H9 (cell line): ENCODE data around the gene GET4. TPM values are rescaled to one million over a fixed set of nuclear protein-coding genes. Genes with fewer than 3 reads are reported as not detected.

Experiments used
- DNase-seq: peaks from one replicate; pipeline ENCODE4 v3.0.0-alpha.2; 2017
- H2AFZ ChIP-seq: one replicate; pipeline ENCODE4 v1.6.1; 2013; ENCODE audit warnings: mild to moderate bottlenecking, low read length, control low read depth, moderate library complexity
- H2AK5ac ChIP-seq: 2 replicates; pipeline ENCODE4 v1.6.1; 2013; ENCODE audit warnings: low read length, control low read depth, mixed read lengths; ENCODE audit not compliant: insufficient read length
- H2BK120ac ChIP-seq: one replicate; pipeline ENCODE4 v1.6.1; 2013; ENCODE audit warnings: low read depth, mild to moderate bottlenecking, low read length, control low read depth, inconsistent platforms; ENCODE audit not compliant: poor library complexity, severe bottlenecking
- H2BK12ac ChIP-seq: 2 replicates; pipeline ENCODE4 v1.6.1; 2013; ENCODE audit warnings: low read length, control low read depth, mixed read lengths, low read depth; ENCODE audit not compliant: insufficient read length
- H2BK15ac ChIP-seq: 2 replicates; pipeline ENCODE4 v1.6.1; 2013; ENCODE audit warnings: low read depth, low read length, control low read depth
- H2BK20ac ChIP-seq: one replicate; pipeline ENCODE4 v1.6.1; 2013; ENCODE audit warnings: low read depth, mild to moderate bottlenecking, low read length, control low read depth, inconsistent platforms; ENCODE audit not compliant: poor library complexity, severe bottlenecking
- H2BK5ac ChIP-seq: 2 replicates; pipeline ENCODE4 v1.6.1; 2013; ENCODE audit warnings: low read length, control low read depth, mixed read lengths; ENCODE audit not compliant: insufficient read length
- H3K14ac ChIP-seq: 2 replicates; pipeline ENCODE4 v1.6.1; 2013; ENCODE audit warnings: low read length, control low read depth; ENCODE audit not compliant: insufficient read depth
- H3K18ac ChIP-seq: 2 replicates; pipeline ENCODE4 v1.6.1; 2013; ENCODE audit warnings: low read depth, mild to moderate bottlenecking, mixed read lengths, low read length, control low read depth; ENCODE audit not compliant: insufficient read length
- H3K23ac ChIP-seq: 2 replicates; pipeline ENCODE4 v1.6.1; 2013; ENCODE audit warnings: low read length, control low read depth, mixed read lengths, low read depth; ENCODE audit not compliant: insufficient read length
- H3K23me2 ChIP-seq: 2 replicates; pipeline ENCODE4 v1.6.1; 2013; ENCODE audit warnings: low read depth, mild to moderate bottlenecking, mixed read lengths, low read length, control low read depth; ENCODE audit not compliant: insufficient read length, poor library complexity, severe bottlenecking
- H3K27ac ChIP-seq: 2 replicates; pipeline ENCODE4 v1.5.1; 2013; ENCODE audit warnings: low read length, control low read depth, mixed read lengths, low read depth; ENCODE audit not compliant: insufficient read length
- H3K27me3 ChIP-seq: 2 replicates; pipeline ENCODE4 v1.6.1; 2013; ENCODE audit warnings: low read length, control low read depth, inconsistent platforms; ENCODE audit not compliant: insufficient read depth
- H3K4ac ChIP-seq: 2 replicates; pipeline ENCODE4 v1.6.1; 2013; ENCODE audit warnings: low read depth, mild to moderate bottlenecking, control low read depth, inconsistent platforms, low read length, moderate library complexity
- H3K4me1 ChIP-seq: 2 replicates; pipeline ENCODE4 v1.6.1; 2013; ENCODE audit warnings: low read length, control low read depth, inconsistent platforms; ENCODE audit not compliant: insufficient read depth
- H3K4me2 ChIP-seq: 2 replicates; pipeline ENCODE4 v1.6.1; 2013; ENCODE audit warnings: low read length, control low read depth, mixed read lengths; ENCODE audit not compliant: insufficient read length, insufficient read depth
- H3K56ac ChIP-seq: 2 replicates; pipeline ENCODE4 v1.6.1; 2013; ENCODE audit warnings: low read depth, mild to moderate bottlenecking, mixed read lengths, low read length, control low read depth; ENCODE audit not compliant: insufficient read length
- H3K79me1 ChIP-seq: 2 replicates; pipeline ENCODE4 v1.6.1; 2013; ENCODE audit warnings: low read depth, mild to moderate bottlenecking, moderate library complexity, low read length, control low read depth, inconsistent platforms; ENCODE audit not compliant: insufficient read depth, poor library complexity, severe bottlenecking
- H3K79me2 ChIP-seq: 2 replicates; pipeline ENCODE4 v1.6.1; 2013; ENCODE audit warnings: low read length, control low read depth, inconsistent platforms; ENCODE audit not compliant: insufficient read depth
- H3K9ac ChIP-seq: 2 replicates; pipeline ENCODE4 v1.6.1; 2013; ENCODE audit warnings: low read length, control low read depth, mixed read lengths; ENCODE audit not compliant: insufficient read length; ENCODE audit errors: extremely low read depth
- H3K9me3 ChIP-seq: one replicate; pipeline ENCODE4 v1.6.1; 2013; ENCODE audit warnings: low read depth, low read length, inconsistent platforms; ENCODE audit not compliant: control insufficient read depth
- H3T11ph ChIP-seq: one replicate; pipeline ENCODE4 v1.6.1; 2013; ENCODE audit warnings: mild to moderate bottlenecking, low read length, control low read depth, inconsistent platforms
- H4K20me1 ChIP-seq: one replicate; pipeline ENCODE4 v1.6.1; 2013; ENCODE audit not compliant: control insufficient read depth, insufficient read length, insufficient read depth
- H4K5ac ChIP-seq: 2 replicates; pipeline ENCODE4 v1.6.1; 2013; ENCODE audit warnings: low read depth, mild to moderate bottlenecking, mixed read lengths, low read length, control low read depth; ENCODE audit not compliant: insufficient read length
- H4K8ac ChIP-seq: replicated peaks from 2 replicates; pipeline ENCODE4 v1.6.1; 2013; ENCODE audit warnings: low read length, control low read depth, mixed read lengths, low read depth; ENCODE audit not compliant: insufficient read length
- H4K91ac ChIP-seq: 2 replicates; pipeline ENCODE4 v1.6.1; 2013; ENCODE audit warnings: low read depth, mild to moderate bottlenecking, moderate library complexity, mixed read lengths, low read length, control low read depth; ENCODE audit not compliant: insufficient read length
- H3K27ac Mint-ChIP-seq, 3 experiments: 2 replicates in 2 of 3; 3 replicates in 1 of 3; pipeline ENCODE4 v1.8.0; 2020 to 2021; ENCODE audit warnings: mixed read lengths in 3 of 3, mild to moderate bottlenecking in 1 of 3, moderate library complexity in 1 of 3
- H3K27me3 Mint-ChIP-seq: 2 replicates; pipeline ENCODE4 v1.8.0; 2021; ENCODE audit warnings: low read depth, mild to moderate bottlenecking, moderate library complexity, mixed read lengths
- H3K36me3 Mint-ChIP-seq, 3 experiments: 2 replicates in 2 of 3; 3 replicates in 1 of 3; pipeline ENCODE4 v1.8.0; 2020 to 2021; ENCODE audit warnings: low read depth in 3 of 3, mixed read lengths in 3 of 3; ENCODE audit not compliant: insufficient read depth in 1 of 3
- H3K4me1 Mint-ChIP-seq, 2 experiments: 2 replicates each; pipeline ENCODE4 v1.8.0; 2020; ENCODE audit warnings: mixed read lengths in 2 of 2
- H3K4me3 Mint-ChIP-seq, 2 experiments: 2 replicates in 1 of 2; 3 replicates in 1 of 2; pipeline ENCODE4 v1.8.0; 2020 to 2021; ENCODE audit warnings: mild to moderate bottlenecking in 2 of 2, mixed read lengths in 2 of 2, moderate library complexity in 1 of 2
- H3K9me3 Mint-ChIP-seq, 2 experiments: 2 replicates in 1 of 2; 3 replicates in 1 of 2; pipeline ENCODE4 v1.8.0; 2020; ENCODE audit warnings: mild to moderate bottlenecking in 2 of 2, mixed read lengths in 2 of 2, moderate library complexity in 1 of 2
- WGBS: extraction: QIAGEN DNeasy Blood & Tissue Kit; methylation state at CpG from one replicate; pipeline ENCODE4 v1.1.7; 2013; ENCODE audit warnings: missing lambda C conversion rate, low lambda C conversion rate, mixed read lengths; ENCODE audit not compliant: insufficient read length; ENCODE audit errors: extremely low coverage; 5-methylcytosine and 5-hydroxymethylcytosine counted together
- total RNA-seq: library from RNA; stranded (reverse); gene quantifications from 2 replicates; pipeline ENCODE4 v1.2.1, GENCODE V29; 2021
- TF ChIP-seq, protein P1 (sequence below): fragments of 200-600 bp; sonication (generic); conservative IDR thresholded peaks from 3 replicates; pipeline ENCODE4 v1.8.0; 2021; ENCODE audit warnings: antibody characterized with exemption, mild to moderate bottlenecking

Gene GET4
- total RNA-seq, 1 experiment from 2014 or later: 70.2 TPM

DNA sequence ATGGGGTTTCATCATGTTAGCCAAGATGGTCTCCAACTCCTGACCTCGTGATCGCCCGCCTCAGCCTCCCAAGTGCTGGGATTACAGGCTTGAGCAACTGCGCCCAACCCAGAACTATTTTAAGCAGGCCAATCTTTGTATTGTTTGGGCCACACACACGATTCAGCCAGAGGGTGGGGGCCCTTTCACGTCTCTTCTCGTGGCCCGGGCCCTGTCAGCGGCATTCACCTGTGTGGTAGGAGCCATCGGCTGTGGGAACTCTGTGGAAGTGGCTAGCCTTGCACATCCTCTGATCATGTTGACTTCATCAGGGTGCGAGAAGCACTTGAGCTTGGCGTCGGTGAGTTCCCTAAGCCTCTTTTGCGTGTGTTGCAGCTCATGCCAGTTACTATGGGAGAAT is 27.2 kb upstream of the GET4 start:
- Histone ChIP-seq H3K4me1 (no peaks in the 10 kb centered on the region), H3K23me2 (peaks cover 3% of the 10 kb centered on the region), H2AK5ac (no peak overlapping the region), H3K27me3 (no peaks in the 10 kb centered on the region), H3K18ac (no peak overlapping the region), H3K23ac (no peak overlapping the region), H2AFZ (no peak overlapping the region), H2BK120ac (no peak overlapping the region), H2BK12ac (no peak overlapping the region), H3K27ac (no peak overlapping the region), H4K8ac (no peak overlapping the region), H3K9me3 (no peaks in the 10 kb centered on the region), H3K79me2 (no peaks in the 10 kb centered on the region; the same call in 1 of the 2 replicates), H4K20me1 (peaks cover 3% of the 10 kb centered on the region), H3K14ac (no peak overlapping the region), H4K91ac (no peak overlapping the region), H2BK5ac (no peak overlapping the region), H3K9ac (no peak overlapping the region), H2BK15ac (no peak overlapping the region), H3T11ph (no peak overlapping the region), H3K4me2 (no peak overlapping the region), H3K56ac (no peak overlapping the region), H3K4ac (no peak overlapping the region), H2BK20ac (no peak overlapping the region), H4K5ac (no peak overlapping the region), H3K79me1 (no peaks in the 10 kb centered on the region)
- TF ChIP-seq, protein P1, sequence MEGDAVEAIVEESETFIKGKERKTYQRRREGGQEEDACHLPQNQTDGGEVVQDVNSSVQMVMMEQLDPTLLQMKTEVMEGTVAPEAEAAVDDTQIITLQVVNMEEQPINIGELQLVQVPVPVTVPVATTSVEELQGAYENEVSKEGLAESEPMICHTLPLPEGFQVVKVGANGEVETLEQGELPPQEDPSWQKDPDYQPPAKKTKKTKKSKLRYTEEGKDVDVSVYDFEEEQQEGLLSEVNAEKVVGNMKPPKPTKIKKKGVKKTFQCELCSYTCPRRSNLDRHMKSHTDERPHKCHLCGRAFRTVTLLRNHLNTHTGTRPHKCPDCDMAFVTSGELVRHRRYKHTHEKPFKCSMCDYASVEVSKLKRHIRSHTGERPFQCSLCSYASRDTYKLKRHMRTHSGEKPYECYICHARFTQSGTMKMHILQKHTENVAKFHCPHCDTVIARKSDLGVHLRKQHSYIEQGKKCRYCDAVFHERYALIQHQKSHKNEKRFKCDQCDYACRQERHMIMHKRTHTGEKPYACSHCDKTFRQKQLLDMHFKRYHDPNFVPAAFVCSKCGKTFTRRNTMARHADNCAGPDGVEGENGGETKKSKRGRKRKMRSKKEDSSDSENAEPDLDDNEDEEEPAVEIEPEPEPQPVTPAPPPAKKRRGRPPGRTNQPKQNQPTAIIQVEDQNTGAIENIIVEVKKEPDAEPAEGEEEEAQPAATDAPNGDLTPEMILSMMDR: no peak
- H3K4me1 Mint-ChIP-seq: no peaks in the 10 kb centered on the region
- no CpG with 5 or more reads among the region's 14 CpGs for whole genome bisulfite sequencing
- no peaks in the 10 kb centered on the region for H3K27me3 Mint-ChIP-seq
- H3K36me3 Mint-ChIP-seq: peaks cover 53 to 88% (median 76%) of the 10 kb centered on the region in 3 experiments
- peaks cover 3 to 7% of the 10 kb centered on the region in 2 experiments; a peak in 4 of 5 replicates for H3K9me3 Mint-ChIP-seq
- H3K27ac Mint-ChIP-seq: 0 out of 7 replicates have a peak overlapping the region, but pooled peaks of 1 of the 3 experiments have one; percentile 77
- no peak overlapping the region for H3K4me3 Mint-ChIP-seq
- no peak for DNase-seq
